Right lobe of liver (tissue), 4 donors: ENCODE measurements around the gene MMAB.

Source experiments
- CTCF ChIP-seq, 4 donors: fragments of 200-600 bp in 3 of 4; fragments of 450-650 bp in 1 of 4; IDR thresholded peaks; one replicate each; pipeline versions ENCODE4 v1.5.1 to v1.8.0; 2016 to 2022; ENCODE audit warnings: antibody characterized with exemption in 4 of 4, mild to moderate bottlenecking in 2 of 4
- POLR2A ChIP-seq: fragments of 450-650 bp; IDR thresholded peaks from one replicate; pipeline ENCODE4 v1.6.1; 2017; ENCODE audit warnings: antibody characterized with exemption, mild to moderate bottlenecking
- donor health status: DM: no; HTN: no; CAD: no.
- donor health status: DM: no; HTN: no; CAD: no.
- donor health status: DM: no; HTN: yes; CAD: no.

DNA sequence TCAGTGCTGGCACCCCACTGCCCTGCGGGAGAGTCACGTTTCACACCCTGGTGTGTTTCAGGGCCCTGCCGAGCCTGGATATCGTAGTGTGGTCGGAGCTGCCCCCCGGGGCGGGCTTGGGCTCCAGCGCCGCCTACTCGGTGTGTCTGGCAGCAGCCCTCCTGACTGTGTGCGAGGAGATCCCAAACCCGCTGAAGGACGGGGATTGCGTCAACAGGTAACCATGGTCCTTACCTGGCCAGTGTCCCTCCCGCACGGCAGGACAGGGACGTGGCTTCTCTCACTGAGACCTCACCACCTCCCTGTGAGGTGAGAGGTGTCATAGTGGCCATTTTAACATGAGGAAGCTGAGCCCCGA is 8.0 kb upstream of the MMAB start:
- TF ChIP-seq CTCF (IDR thresholded peaks at IDR 0.05) (no peak), POLR2A (no peak)
